Neural crest cell (in vitro differentiated cells): ENCODE measurements around the gene PUS1. TPM values are rescaled to one million over a fixed set of nuclear protein-coding genes. Genes with fewer than 3 reads are reported as not detected.

Experiments
- DNase-seq: peaks from one replicate; pipeline ENCODE4 v3.0.0; 2021; ENCODE audit warnings: low read depth, mixed read lengths, low spot score
- H3K27ac Mint-ChIP-seq: one replicate; pipeline ENCODE4 v1.8.0; 2021; ENCODE audit warnings: mild to moderate bottlenecking, mixed read lengths; ENCODE audit not compliant: unreplicated experiment
- H3K27me3 Mint-ChIP-seq: 2 replicates; pipeline ENCODE4 v1.8.0; 2021; ENCODE audit warnings: low read depth, mild to moderate bottlenecking, mixed read lengths
- H3K36me3 Mint-ChIP-seq: 2 replicates; pipeline ENCODE4 v1.8.0; 2021; ENCODE audit warnings: low read depth, mild to moderate bottlenecking, mixed read lengths
- H3K4me1 Mint-ChIP-seq: 2 replicates; pipeline ENCODE4 v1.8.0; 2021; ENCODE audit warnings: mixed read lengths
- H3K4me3 Mint-ChIP-seq: one replicate; pipeline ENCODE4 v1.8.0; 2021; ENCODE audit warnings: mild to moderate bottlenecking, mixed read lengths
- H3K9me3 Mint-ChIP-seq: 2 replicates; pipeline ENCODE4 v1.8.0; 2021; ENCODE audit warnings: mixed read lengths
- total RNA-seq: library from RNA; stranded (reverse); gene quantifications from 2 replicates; pipeline ENCODE4 v1.2.1, GENCODE V29; 2021
- TF ChIP-seq, protein P1 (sequence below): fragments of 200-600 bp; sonication (generic); conservative IDR thresholded peaks from 2 replicates; pipeline ENCODE4 v1.5.0; 2021; ENCODE audit warnings: antibody characterized with exemption, mild to moderate bottlenecking

The PUS1 gene
- total RNA-seq, 1 donor from 2014 or later, result 48.7 TPM

DNA sequence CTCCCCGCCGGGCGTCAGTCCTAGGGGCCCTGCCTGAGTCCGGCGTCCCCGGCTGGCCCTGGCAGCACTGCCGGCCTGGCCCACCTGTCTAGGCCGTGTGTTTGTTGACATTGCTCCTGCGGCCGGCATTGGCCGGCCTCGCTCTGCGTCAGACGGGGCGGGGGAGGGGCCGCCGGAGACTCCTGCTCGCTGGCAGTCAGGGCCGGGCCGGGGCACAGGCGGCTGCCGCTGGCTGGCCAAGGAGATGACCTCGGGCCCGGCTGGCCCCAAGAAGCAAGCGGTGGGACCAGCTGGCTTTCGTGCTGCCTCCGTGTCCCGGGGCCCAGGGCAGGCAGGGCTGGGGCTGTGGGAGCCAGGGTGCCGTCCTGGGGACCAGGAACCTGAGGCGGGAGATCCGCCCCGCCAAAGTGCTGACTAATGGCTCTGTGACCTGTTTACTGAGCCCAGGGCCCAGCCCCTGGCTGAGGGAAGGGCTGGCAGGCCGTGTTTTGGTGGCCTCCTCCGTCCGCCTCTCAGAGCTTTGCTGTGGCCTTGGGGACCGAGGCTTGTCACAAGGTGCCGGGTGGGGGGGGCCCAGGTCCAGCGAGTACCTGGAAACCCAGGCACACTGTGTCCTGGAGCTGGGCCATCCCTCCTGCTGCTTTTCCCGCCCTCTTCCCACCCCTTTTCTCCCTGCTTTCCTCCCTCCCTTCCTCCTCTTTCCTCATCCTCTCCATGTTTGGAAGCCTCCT lies 32.8 kb upstream of the PUS1 start:
- Mint-ChIP-seq H3K9me3 (no peaks in the 10 kb centered on the region), H3K27ac (no peak overlapping the region), H3K4me3 (peak overlapping the region; percentile 82), H3K27me3 (no peaks in the 10 kb centered on the region), H3K36me3 (no peaks in the 10 kb centered on the region), H3K4me1 (peaks cover 10% of the 10 kb centered on the region)
- TF ChIP-seq, protein P1, sequence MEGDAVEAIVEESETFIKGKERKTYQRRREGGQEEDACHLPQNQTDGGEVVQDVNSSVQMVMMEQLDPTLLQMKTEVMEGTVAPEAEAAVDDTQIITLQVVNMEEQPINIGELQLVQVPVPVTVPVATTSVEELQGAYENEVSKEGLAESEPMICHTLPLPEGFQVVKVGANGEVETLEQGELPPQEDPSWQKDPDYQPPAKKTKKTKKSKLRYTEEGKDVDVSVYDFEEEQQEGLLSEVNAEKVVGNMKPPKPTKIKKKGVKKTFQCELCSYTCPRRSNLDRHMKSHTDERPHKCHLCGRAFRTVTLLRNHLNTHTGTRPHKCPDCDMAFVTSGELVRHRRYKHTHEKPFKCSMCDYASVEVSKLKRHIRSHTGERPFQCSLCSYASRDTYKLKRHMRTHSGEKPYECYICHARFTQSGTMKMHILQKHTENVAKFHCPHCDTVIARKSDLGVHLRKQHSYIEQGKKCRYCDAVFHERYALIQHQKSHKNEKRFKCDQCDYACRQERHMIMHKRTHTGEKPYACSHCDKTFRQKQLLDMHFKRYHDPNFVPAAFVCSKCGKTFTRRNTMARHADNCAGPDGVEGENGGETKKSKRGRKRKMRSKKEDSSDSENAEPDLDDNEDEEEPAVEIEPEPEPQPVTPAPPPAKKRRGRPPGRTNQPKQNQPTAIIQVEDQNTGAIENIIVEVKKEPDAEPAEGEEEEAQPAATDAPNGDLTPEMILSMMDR, result no peak
- peak; percentile 66 for DNase-seq

- Mint-ChIP-seq H3K27ac (no peak overlapping the region), H3K9me3 (no peaks in the 10 kb centered on the region), H3K36me3 (no peaks in the 10 kb centered on the region), H3K4me3 (peak overlapping the region; percentile 82), H3K27me3 (no peaks in the 10 kb centered on the region), H3K4me1 (peaks cover 10% of the 10 kb centered on the region)
- no peak for DNase-seq
- TF ChIP-seq, protein P1, result no peak
Measured at GRCh38 chr12:131896811-131897270, 32.2 kb upstream of the PUS1 start.

GRCh38 chr12:131897276-131897675 lies 31.8 kb upstream of the PUS1 start:
- Mint-ChIP-seq H3K27me3 (no peaks in the 10 kb centered on the region), H3K27ac (no peak overlapping the region)

DNA sequence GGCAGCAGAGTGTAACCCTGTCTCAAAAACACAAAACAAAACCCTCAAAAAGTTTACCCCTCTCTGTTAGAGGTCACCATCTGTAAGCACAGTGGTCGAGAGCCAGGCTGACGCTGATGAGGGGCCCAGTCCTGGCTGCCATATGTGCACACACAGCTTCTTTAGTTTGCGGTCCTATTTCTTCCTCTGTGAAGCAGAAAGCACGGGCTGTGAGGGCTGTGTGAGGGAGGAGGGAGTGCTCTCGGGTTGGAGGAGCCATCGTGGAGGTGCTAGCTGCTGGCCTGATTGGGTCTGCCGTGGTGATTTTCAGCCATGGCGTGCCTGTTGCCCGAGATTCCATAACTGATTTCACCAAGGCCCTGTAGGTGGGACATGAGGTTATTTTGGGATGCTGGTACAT lies 31.2 kb upstream of the PUS1 start:
- Mint-ChIP-seq H3K27ac (peak overlapping the region; percentile 37), H3K27me3 (no peaks in the 10 kb centered on the region), H3K9me3 (no peaks in the 10 kb centered on the region), H3K36me3 (no peaks in the 10 kb centered on the region), H3K4me1 (peaks cover 10% of the 10 kb centered on the region), H3K4me3 (peak overlapping the region; percentile 82)
- no peak for DNase-seq
- TF ChIP-seq, protein P1, result no peak

More at GRCh38 chr12:131897276-131897675, 31.8 kb upstream of the PUS1 start:
- peak overlapping the region; percentile 82 for H3K4me3 Mint-ChIP-seq
- H3K36me3 Mint-ChIP-seq, result no peaks in the 10 kb centered on the region
- no peak for DNase-seq
- TF ChIP-seq, protein P1, result no peak
- no peaks in the 10 kb centered on the region for H3K9me3 Mint-ChIP-seq
- peaks cover 10% of the 10 kb centered on the region for H3K4me1 Mint-ChIP-seq

GRCh38 chr12:131900397-131900796 lies 28.7 kb upstream of the PUS1 start:
- Mint-ChIP-seq H3K4me3 (peak overlapping the region; percentile 49), H3K4me1 (peaks cover 4% of the 10 kb centered on the region), H3K27ac (no peak overlapping the region), H3K9me3 (no peaks in the 10 kb centered on the region), H3K27me3 (no peaks in the 10 kb centered on the region), H3K36me3 (no peaks in the 10 kb centered on the region)
- TF ChIP-seq, protein P1, result no peak
- no peak for DNase-seq
